Measurements from ENCODE around the gene UNC119B.
"Not testable (repeated sequence)": the region's sequence is repeated elsewhere in the genome, so short reads cannot be mapped to it uniquely, and the experiment has no call there.

UNC119B gene

GRCh38 chr12:120710031-120710804, at the start of gene UNC119B:
Gene UNC119B, plus strand, starts transcription at chr12:120710458. Its CDS starts 17 bp downstream, at chr12:120710475.
- no peak for DNase-seq (ENCODE audit: low spot score)

DNA sequence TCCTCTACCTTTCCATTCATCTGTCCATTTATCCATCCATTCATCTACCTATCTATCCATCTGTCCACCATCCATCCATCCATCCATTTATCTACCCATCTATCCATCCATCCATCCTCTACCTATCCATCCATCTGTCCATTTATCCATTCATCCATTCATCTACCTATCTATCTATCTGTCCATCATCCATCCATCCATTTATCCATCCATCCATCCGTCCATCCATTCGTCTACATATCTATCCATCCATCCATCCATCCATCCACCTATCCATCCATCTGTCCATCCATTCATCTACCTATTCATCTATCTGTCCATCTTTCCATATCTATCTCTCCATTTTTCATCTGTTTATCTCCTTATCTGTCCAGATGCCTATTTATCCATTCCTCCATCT, 48.8 kb upstream of the UNC119B start:
- no peak for DNase-seq (ENCODE audit: low spot score)

DNA sequence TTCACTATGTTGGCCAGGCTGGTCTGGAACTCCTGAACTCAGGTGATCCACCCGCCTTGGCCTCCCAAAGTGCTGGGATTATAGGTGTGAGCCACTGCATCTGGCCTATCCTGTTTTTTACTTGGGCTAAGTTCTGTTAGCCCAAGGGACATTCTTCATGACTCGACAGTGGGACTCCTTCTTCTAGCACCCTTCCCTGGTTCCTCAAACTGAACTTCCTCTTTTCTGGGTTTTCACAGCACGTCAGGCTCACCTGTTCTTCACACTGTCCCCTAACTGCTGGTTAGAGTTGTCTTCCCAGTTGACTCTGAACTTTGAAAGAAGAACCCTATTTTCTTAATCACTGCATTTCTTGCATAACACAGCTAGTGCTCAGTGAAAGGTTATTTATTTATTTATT, 47.4 kb upstream of the UNC119B start:
- no peak for DNase-seq (ENCODE audit: low spot score)

- no peak for DNase-seq (ENCODE audit: low spot score)
Measured at GRCh38 chr12:120663741-120664140, 46.5 kb upstream of the UNC119B start.

DNA sequence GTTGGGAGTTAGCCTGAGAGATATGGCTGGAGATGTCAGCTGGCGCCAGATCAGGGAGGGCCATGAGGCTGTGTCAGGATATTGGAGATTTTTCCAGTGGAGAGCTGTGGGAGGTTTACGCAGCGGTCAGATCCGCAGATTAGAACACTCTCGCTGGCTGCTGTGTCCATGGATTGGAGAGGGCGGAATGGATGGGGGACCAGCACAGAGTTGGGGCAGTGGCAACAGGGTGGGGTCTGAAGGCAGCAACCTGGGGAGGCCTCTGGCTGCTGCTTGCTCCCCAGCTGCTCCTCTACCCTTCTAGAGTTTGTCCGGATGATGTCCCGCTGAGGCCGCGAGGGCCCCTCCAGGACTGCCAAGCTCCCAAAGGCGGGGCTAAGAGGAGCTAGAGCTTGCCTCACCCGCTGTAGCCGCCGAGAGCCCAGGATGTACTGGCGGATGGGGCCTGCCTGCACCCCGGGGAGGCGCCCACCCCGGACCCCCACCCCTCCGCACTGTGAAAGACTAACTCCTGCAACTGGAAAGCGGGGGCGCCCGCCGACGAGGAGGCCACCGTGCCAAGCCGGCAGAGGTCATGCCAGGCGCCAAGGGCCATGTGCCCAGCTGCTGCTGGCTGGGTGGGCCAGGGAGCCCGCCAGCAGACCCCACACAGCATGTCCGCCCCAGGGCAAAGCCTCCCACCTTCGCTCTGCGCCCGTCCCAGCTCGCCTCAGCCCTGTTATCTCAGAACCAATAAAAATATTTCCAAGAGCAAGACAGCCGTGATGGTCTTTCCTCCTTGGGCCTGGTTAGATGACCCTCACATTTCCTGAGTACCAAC, 43.5 kb upstream of the UNC119B start:
- no peak for DNase-seq (ENCODE audit: low spot score)

- no peak for DNase-seq (ENCODE audit: low spot score)
Measured at GRCh38 chr12:120668091-120668867, 42.0 kb upstream of the UNC119B start.

- no peak for DNase-seq (ENCODE audit: low spot score)
Measured at GRCh38 chr12:120668868-120669840, 41.1 kb upstream of the UNC119B start.

DNA sequence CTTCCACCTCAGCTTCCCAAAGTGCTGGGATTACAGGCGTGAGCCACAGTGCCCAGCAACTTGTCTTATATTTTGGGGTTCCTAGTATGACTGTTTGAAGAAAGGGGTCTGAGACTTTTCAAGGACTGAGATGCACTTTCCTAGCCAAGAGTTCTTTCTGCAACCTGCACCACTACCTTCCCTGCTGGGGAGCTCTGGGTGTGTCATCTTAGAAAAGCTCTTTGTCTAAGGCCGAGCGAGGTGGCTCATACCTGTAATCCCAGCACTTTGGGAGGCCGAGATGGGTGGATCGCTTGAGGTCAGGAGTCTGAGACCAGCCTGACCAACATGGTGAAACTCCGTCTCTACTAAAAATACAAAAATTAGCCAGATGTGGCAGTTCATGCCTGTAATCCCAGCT, 40.0 kb upstream of the UNC119B start:
- DNase-seq (ENCODE audit: low spot score): not testable (repeated sequence)

- DNase-seq (ENCODE audit: low spot score): no peak
Measured at GRCh38 chr12:120670667-120671066, 39.6 kb upstream of the UNC119B start.

- DNase-seq (ENCODE audit: low spot score): no peak
Measured at GRCh38 chr12:120674097-120674636, 36.1 kb upstream of the UNC119B start.

- peak; percentile 84 for DNase-seq (ENCODE audit: low spot score)
Measured at GRCh38 chr12:120677765-120678473, 32.3 kb upstream of the UNC119B start.

- DNase-seq (ENCODE audit: low spot score): no peak
Measured at GRCh38 chr12:120678572-120678971, 31.7 kb upstream of the UNC119B start.

DNA sequence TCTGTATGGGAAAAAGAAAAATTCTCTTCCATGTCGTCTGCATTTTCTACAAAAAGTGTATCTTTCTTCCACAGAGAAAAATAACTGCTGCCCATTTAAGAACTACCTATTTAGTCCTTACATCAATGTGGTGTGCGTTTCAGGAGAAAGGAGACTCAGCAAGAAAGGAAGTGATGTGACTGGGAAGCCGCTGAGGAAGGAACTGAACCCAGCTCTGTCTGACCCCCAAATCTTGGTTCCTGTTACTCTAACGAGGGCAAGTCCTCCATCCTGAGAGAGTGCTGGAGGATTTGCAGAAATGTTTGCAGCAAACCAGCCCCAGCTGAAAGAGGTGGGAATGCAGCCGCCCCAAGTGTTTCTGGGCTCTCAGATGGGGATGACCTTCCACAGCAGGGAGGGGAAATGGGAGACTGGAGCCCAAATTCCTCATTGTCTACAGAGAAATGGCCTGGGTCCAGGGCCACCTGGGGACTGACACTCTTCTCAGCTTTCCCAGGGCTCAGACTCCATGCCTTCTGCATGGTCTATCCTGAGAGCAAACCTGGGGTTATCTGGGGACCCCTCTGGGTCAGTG, 30.0 kb upstream of the UNC119B start:
- DNase-seq (ENCODE audit: low spot score): no peak

DNA sequence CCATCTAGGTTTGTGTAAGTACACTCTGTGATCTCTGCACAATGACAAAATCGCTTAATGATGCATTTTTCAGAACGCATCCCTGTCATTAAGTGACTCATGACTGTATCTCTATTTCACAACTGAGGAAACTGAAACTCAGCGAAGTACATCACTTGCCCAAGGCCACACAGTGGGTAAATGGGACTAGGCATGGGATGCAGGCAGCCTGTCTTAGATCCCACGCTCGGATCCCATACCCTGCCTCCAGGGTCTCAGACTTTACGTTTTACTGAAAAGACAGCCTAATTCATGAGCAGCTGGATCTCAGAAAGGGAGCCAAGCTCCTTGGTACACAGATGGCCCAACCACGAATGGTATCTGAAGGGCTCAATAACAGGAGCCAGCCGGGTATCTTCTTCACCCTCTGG, 25.7 kb upstream of the UNC119B start:
- DNase-seq (ENCODE audit: low spot score): no peak

GRCh38 chr12:120685522-120685921, 24.7 kb upstream of the UNC119B start:
- DNase-seq (ENCODE audit: low spot score): no peak

DNA sequence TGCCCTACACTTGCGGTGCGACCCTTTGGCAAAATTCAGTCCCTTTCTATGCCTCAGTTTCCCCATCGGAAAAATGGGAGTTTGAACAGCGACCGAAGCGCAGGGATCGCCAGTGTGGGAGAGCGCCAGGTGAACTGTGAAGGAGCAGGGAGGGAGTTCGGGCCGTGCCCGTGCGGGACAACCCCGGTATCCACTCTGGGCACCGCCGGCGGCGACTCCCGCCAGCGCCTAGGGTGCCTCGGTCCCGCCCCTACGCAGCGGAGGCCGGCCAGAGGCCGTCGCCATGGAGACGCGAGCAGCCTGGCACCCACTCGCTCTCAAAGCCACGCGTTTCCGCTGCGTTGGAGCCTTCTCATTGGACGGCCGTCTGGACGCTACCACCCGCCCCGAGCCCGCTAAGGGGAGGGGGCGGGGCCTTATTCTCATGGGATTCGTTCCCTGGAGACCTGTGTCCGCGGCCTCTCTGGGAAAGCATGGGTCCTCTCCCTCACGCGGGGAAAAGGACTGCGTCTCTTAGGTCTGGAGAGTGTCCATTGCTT, 24.0 kb upstream of the UNC119B start:
- DNase-seq (ENCODE audit: low spot score): peak; percentile 94

DNA sequence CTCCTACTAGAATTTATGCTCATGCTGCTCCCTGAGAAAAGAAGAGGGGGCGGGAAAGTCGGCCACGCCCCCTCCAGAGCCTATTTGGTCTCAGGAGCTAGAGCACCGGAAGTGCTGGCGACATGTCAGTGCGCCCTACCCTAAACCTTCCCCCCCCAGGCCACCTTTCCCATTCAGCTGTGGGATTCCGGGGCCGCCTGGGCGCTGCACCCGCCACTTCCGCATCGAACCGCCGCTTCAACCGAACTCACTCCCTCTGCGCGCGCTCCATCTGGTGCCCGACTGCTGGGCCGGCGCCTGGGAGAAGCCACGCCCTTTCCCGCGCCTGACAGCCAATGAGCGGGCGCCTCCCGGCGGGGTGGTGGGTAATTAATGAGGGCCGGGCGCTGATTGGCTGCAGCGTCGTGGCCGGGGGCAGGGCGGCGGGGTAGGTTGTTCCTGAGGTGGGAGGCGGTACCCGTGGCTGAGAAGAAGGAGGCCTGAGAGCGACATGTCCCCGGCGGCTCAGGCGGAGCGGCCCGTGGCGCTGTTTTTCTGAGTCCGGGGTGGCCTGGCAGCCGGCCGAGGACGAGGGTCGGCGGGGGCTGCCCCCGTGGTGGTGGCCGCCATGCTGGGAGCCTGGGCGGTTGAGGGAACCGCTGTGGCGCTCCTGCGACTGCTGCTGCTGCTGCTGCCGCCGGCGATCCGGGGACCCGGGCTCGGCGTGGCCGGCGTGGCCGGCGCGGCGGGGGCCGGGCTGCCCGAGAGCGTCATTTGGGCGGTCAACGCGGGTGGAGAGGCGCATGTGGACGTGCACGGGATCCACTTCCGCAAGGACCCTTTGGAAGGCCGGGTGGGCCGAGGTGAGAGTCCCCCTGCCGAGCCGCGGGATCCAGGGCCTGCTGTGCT, 23.3 kb upstream of the UNC119B start, which contains the start of gene MLEC:
Gene MLEC, plus strand, starts transcription at position 460 of the 888 bp plus-strand sequence. Its CDS starts 148 bp downstream, at position 608.
- peak; percentile 94 for DNase-seq (ENCODE audit: low spot score)

- DNase-seq (ENCODE audit: low spot score): no peak
Measured at GRCh38 chr12:120687578-120688289, 22.5 kb upstream of the UNC119B start.
